ENCODE data around the gene PLPP2. TPM values are rescaled to one million over a fixed set of nuclear protein-coding genes. Genes with fewer than 3 reads are reported as not detected.

The PLPP2 gene
- total and polyA plus RNA-seq, 4 donors: 11.8 to 24.2 (median 13.8) TPM

DNA sequence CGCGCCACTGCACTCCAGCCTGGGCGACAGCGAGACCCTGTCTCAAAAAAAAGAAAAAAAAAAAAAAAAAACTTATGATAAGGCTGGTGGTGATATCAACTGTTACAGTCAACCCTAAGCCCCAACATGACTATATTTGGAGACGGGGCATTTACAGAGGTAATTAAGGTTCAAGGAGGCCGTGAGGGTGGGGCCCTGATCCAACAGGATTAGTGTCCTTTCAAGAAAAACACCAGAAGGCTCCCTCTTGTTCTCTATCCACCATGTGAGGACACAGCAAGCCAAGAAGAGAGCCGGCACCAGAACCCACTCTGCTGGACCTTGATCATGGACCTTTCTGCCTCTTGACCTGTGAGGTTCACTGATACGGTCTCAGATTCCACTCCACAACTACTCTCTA lies 39.3 kb upstream of the PLPP2 start:
- Histone ChIP-seq H3K27ac (ENCODE audit: low read depth, low read length) (no peak overlapping the region), H3K4me3 (ENCODE audit: low read depth, low read length) (no peak overlapping the region), H3K36me3 (ENCODE audit: control insufficient read depth, insufficient read depth, low read length) (peaks cover 80% of the 10 kb centered on the region), H3K27me3 (ENCODE audit: control insufficient read depth, insufficient read depth, low read length) (no peaks in the 10 kb centered on the region), H3K9me3 (ENCODE audit: control insufficient read depth, insufficient read depth, low read length) (peaks cover 7% of the 10 kb centered on the region), H3K4me1 (ENCODE audit: control insufficient read depth, insufficient read depth, low read length) (no peaks in the 10 kb centered on the region)
- 100% methylated on average over 2 of the region's 8 CpGs for WGBS (ENCODE audit: insufficient coverage)
- no peak for DNase-seq (ENCODE audit: low read depth in 4 of 6, low spot score in 6 of 6)

DNA sequence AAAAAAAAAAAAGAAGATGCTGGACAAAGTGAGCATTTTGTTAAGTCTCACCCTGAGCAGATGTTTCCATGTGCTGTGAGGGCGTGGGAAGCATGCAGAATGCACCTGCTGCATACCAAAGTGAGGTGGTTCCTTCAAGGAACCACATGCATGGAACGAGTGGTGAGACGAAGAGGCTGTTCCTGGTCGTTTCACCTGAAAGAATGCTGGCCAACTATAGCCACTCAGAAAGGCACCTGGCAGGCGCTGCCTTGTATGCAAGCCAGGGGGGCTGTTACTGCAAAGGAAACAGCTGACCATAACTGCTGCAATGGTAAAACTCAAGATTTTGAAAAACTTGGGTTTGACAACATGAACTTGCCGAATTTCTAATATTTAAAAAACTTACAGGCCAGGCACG lies 38.7 kb upstream of the PLPP2 start:
- Histone ChIP-seq H3K27me3 (ENCODE audit: control insufficient read depth, insufficient read depth, low read length) (no peaks in the 10 kb centered on the region), H3K4me1 (ENCODE audit: control insufficient read depth, insufficient read depth, low read length) (no peaks in the 10 kb centered on the region), H3K9me3 (ENCODE audit: control insufficient read depth, insufficient read depth, low read length) (peaks cover 7% of the 10 kb centered on the region), H3K27ac (ENCODE audit: low read depth, low read length) (no peak overlapping the region), H3K36me3 (ENCODE audit: control insufficient read depth, insufficient read depth, low read length) (peaks cover 80% of the 10 kb centered on the region), H3K4me3 (ENCODE audit: low read depth, low read length) (no peak overlapping the region)
- DNase-seq (ENCODE audit: low read depth in 4 of 6, low spot score in 6 of 6): no peak
- WGBS (ENCODE audit: insufficient coverage): 92% methylated on average over 5 of the region's 7 CpGs

DNA sequence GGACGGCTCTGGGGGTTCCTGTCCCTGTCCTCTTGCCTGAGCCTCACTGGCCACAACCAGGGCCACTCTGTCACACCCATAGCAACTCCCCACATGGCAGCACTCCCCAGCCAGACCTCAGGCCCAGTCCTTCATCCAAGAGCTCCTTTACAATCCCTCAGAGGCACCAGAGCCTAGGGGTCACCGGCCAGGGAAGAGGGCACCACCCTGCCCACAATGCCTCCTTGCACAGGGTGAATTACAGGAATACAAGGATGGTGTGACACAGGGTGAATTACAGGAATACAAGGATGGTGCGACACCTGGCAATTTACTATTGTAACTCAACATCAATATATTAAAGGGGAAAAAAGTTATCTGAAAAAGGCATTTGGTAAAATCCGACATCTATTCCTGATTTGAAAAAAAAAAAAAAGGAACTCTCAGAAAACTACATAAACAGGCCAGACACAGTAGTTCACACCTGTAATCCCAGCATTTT lies 36.9 kb upstream of the PLPP2 start:
- Histone ChIP-seq H3K27ac (ENCODE audit: low read depth, low read length) (no peak overlapping the region), H3K9me3 (ENCODE audit: control insufficient read depth, insufficient read depth, low read length) (peaks cover 7% of the 10 kb centered on the region), H3K4me3 (ENCODE audit: low read depth, low read length) (no peak overlapping the region), H3K27me3 (ENCODE audit: control insufficient read depth, insufficient read depth, low read length) (no peaks in the 10 kb centered on the region), H3K4me1 (ENCODE audit: control insufficient read depth, insufficient read depth, low read length) (no peaks in the 10 kb centered on the region), H3K36me3 (ENCODE audit: control insufficient read depth, insufficient read depth, low read length) (peaks cover 83% of the 10 kb centered on the region)
- WGBS (ENCODE audit: insufficient coverage): 88% methylated on average over 1 of the region's 4 CpGs
- no peak for DNase-seq (ENCODE audit: low read depth in 4 of 6, low spot score in 6 of 6)

DNA sequence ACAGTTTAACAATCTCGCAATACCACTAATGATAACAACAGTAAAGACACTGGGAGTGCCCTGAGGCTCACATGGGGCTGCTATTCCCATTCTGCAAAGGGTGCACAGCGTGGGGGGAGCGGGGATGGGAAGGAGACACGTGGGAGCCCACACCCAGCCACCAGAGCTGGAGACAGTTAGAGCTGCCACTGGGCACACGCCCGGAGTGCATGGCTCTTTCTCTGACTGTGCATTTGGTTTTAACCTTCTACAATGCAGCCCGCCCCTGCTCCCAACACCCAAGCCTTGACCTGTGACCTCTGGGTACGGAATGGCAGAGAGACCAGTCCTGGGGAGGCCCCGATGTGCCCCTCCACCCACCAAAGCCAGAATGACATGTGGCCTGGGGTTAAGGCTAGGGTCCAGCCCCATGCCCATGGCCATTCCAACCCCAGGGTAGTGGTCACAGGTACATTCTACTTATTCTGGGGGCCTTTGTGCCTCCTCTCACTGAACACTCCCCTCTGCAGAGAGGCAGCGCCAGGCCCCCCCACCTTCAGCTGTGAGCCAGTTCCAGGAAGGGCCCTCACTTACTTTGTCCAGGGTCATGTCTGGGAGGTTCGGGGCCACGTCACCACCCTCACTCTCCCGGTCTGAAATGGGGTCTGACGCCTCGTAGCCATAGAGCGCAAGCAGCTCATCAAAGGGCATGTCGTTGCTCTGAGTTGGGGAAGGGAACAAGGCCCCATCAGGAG lies 36.3 kb upstream of the PLPP2 start:
- 97% methylated on average over 12 of the region's 17 CpGs for WGBS (ENCODE audit: insufficient coverage)
- no peaks in the 10 kb centered on the region for H3K27me3 ChIP-seq (ENCODE audit: control insufficient read depth, insufficient read depth, low read length)

GRCh38 chr19:326871-327270 lies 35.7 kb upstream of the PLPP2 start:
- DNase-seq (ENCODE audit: low read depth in 4 of 6, low spot score in 6 of 6): no peak
- WGBS (ENCODE audit: insufficient coverage): 90% methylated on average over 10 of the region's 15 CpGs
- H3K9me3 ChIP-seq (ENCODE audit: control insufficient read depth, insufficient read depth, low read length): peaks cover 7% of the 10 kb centered on the region
- H3K4me3 ChIP-seq (ENCODE audit: low read depth, low read length): no peak overlapping the region
- H3K4me1 ChIP-seq (ENCODE audit: control insufficient read depth, insufficient read depth, low read length): no peaks in the 10 kb centered on the region
- H3K36me3 ChIP-seq (ENCODE audit: control insufficient read depth, insufficient read depth, low read length): peaks cover 91% of the 10 kb centered on the region
- no peaks in the 10 kb centered on the region for H3K27me3 ChIP-seq (ENCODE audit: control insufficient read depth, insufficient read depth, low read length)
- H3K27ac ChIP-seq (ENCODE audit: low read depth, low read length): no peak overlapping the region

More for the DNA sequence above, 36.3 kb upstream of the PLPP2 start:
- peaks cover 89% of the 10 kb centered on the region for H3K36me3 ChIP-seq (ENCODE audit: control insufficient read depth, insufficient read depth, low read length)
- H3K27ac ChIP-seq (ENCODE audit: low read depth, low read length): no peak overlapping the region
- H3K4me1 ChIP-seq (ENCODE audit: control insufficient read depth, insufficient read depth, low read length): no peaks in the 10 kb centered on the region
- peaks cover 7% of the 10 kb centered on the region for H3K9me3 ChIP-seq (ENCODE audit: control insufficient read depth, insufficient read depth, low read length)
- DNase-seq (ENCODE audit: low read depth in 4 of 6, low spot score in 6 of 6): no peak
- no peak overlapping the region for H3K4me3 ChIP-seq (ENCODE audit: low read depth, low read length)

- Histone ChIP-seq H3K4me3 (ENCODE audit: low read depth, low read length) (no peak overlapping the region), H3K36me3 (ENCODE audit: control insufficient read depth, insufficient read depth, low read length) (peaks cover 91% of the 10 kb centered on the region), H3K4me1 (ENCODE audit: control insufficient read depth, insufficient read depth, low read length) (no peaks in the 10 kb centered on the region), H3K27me3 (ENCODE audit: control insufficient read depth, insufficient read depth, low read length) (no peaks in the 10 kb centered on the region), H3K9me3 (ENCODE audit: control insufficient read depth, insufficient read depth, low read length) (peaks cover 7% of the 10 kb centered on the region), H3K27ac (ENCODE audit: low read depth, low read length) (no peak overlapping the region)
- no peak for DNase-seq (ENCODE audit: low read depth in 4 of 6, low spot score in 6 of 6)
- 97% methylated on average over 33 of the region's 33 CpGs for WGBS (ENCODE audit: insufficient coverage)
These were observed 34.8 kb upstream of the PLPP2 start for GRCh38 chr19:325937-326565.

- no peak for DNase-seq (ENCODE audit: low read depth in 4 of 6, low spot score in 6 of 6)
- Histone ChIP-seq H3K27me3 (ENCODE audit: control insufficient read depth, insufficient read depth, low read length) (no peaks in the 10 kb centered on the region), H3K9me3 (ENCODE audit: control insufficient read depth, insufficient read depth, low read length) (peaks cover 7% of the 10 kb centered on the region), H3K36me3 (ENCODE audit: control insufficient read depth, insufficient read depth, low read length) (peaks cover 89% of the 10 kb centered on the region), H3K27ac (ENCODE audit: low read depth, low read length) (no peak overlapping the region), H3K4me3 (ENCODE audit: low read depth, low read length) (no peak overlapping the region), H3K4me1 (ENCODE audit: control insufficient read depth, insufficient read depth, low read length) (no peaks in the 10 kb centered on the region)
- 93% methylated on average over 24 of the region's 24 CpGs for WGBS (ENCODE audit: insufficient coverage)
These were observed 34.2 kb upstream of the PLPP2 start for GRCh38 chr19:325173-325936.

GRCh38 chr19:324716-325115 lies 33.5 kb upstream of the PLPP2 start:
- Histone ChIP-seq H3K27ac (ENCODE audit: low read depth, low read length) (no peak overlapping the region), H3K9me3 (ENCODE audit: control insufficient read depth, insufficient read depth, low read length) (peaks cover 7% of the 10 kb centered on the region), H3K4me1 (ENCODE audit: control insufficient read depth, insufficient read depth, low read length) (no peaks in the 10 kb centered on the region), H3K4me3 (ENCODE audit: low read depth, low read length) (no peak overlapping the region), H3K36me3 (ENCODE audit: control insufficient read depth, insufficient read depth, low read length) (peaks cover 87% of the 10 kb centered on the region), H3K27me3 (ENCODE audit: control insufficient read depth, insufficient read depth, low read length) (no peaks in the 10 kb centered on the region)
- no peak for DNase-seq (ENCODE audit: low read depth in 4 of 6, low spot score in 6 of 6)
- WGBS (ENCODE audit: insufficient coverage): 98% methylated on average over 8 of the region's 8 CpGs

DNA sequence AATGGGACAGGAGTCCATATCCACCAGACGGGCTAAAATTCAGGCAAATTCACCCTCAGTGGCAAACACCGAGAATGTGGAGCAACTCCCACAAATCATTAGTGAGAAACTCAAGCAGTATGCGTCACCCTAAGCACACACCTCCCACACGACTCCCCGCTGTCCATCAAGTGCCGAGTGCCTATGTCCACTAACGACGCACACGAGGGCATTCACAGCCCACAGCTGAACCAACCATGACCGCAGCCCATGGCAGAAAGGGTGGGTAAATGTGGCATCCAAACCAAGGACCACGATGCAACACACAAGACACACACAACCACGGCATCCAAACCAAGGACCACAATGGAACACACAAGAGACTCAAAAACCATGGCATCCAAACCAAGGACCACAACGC lies 31.4 kb upstream of the PLPP2 start:
- H3K4me3 ChIP-seq (ENCODE audit: low read depth, low read length): no peak overlapping the region
- H3K9me3 ChIP-seq (ENCODE audit: control insufficient read depth, insufficient read depth, low read length): no peaks in the 10 kb centered on the region
- peaks cover 75% of the 10 kb centered on the region for H3K36me3 ChIP-seq (ENCODE audit: control insufficient read depth, insufficient read depth, low read length)
- no peaks in the 10 kb centered on the region for H3K4me1 ChIP-seq (ENCODE audit: control insufficient read depth, insufficient read depth, low read length)
- DNase-seq (ENCODE audit: low read depth in 4 of 6, low spot score in 6 of 6): no peak
- no peaks in the 10 kb centered on the region for H3K27me3 ChIP-seq (ENCODE audit: control insufficient read depth, insufficient read depth, low read length)
- H3K27ac ChIP-seq (ENCODE audit: low read depth, low read length): no peak overlapping the region
- WGBS (ENCODE audit: insufficient coverage): 98% methylated on average over 7 of the region's 13 CpGs

Data from spinal cord (tissue), 10 donors.